H9 (cell line): ENCODE results near the gene FEZF2. TPM values are rescaled to one million over a fixed set of nuclear protein-coding genes. Genes with fewer than 3 reads are reported as not detected.

Source experiments
- DNase-seq: peaks from one replicate; pipeline ENCODE4 v3.0.0-alpha.2; 2017
- H2AFZ ChIP-seq: one replicate; pipeline ENCODE4 v1.6.1; 2013; ENCODE audit warnings: mild to moderate bottlenecking, low read length, control low read depth, moderate library complexity
- H2AK5ac ChIP-seq: 2 replicates; pipeline ENCODE4 v1.6.1; 2013; ENCODE audit warnings: low read length, control low read depth, mixed read lengths; ENCODE audit not compliant: insufficient read length
- H2BK120ac ChIP-seq: one replicate; pipeline ENCODE4 v1.6.1; 2013; ENCODE audit warnings: low read depth, mild to moderate bottlenecking, low read length, control low read depth, inconsistent platforms; ENCODE audit not compliant: poor library complexity, severe bottlenecking
- H2BK12ac ChIP-seq: 2 replicates; pipeline ENCODE4 v1.6.1; 2013; ENCODE audit warnings: low read length, control low read depth, mixed read lengths, low read depth; ENCODE audit not compliant: insufficient read length
- H2BK15ac ChIP-seq: 2 replicates; pipeline ENCODE4 v1.6.1; 2013; ENCODE audit warnings: low read depth, low read length, control low read depth
- H2BK20ac ChIP-seq: one replicate; pipeline ENCODE4 v1.6.1; 2013; ENCODE audit warnings: low read depth, mild to moderate bottlenecking, low read length, control low read depth, inconsistent platforms; ENCODE audit not compliant: poor library complexity, severe bottlenecking
- H2BK5ac ChIP-seq: 2 replicates; pipeline ENCODE4 v1.6.1; 2013; ENCODE audit warnings: low read length, control low read depth, mixed read lengths; ENCODE audit not compliant: insufficient read length
- H3K14ac ChIP-seq: 2 replicates; pipeline ENCODE4 v1.6.1; 2013; ENCODE audit warnings: low read length, control low read depth; ENCODE audit not compliant: insufficient read depth
- H3K18ac ChIP-seq: 2 replicates; pipeline ENCODE4 v1.6.1; 2013; ENCODE audit warnings: low read depth, mild to moderate bottlenecking, mixed read lengths, low read length, control low read depth; ENCODE audit not compliant: insufficient read length
- H3K23ac ChIP-seq: 2 replicates; pipeline ENCODE4 v1.6.1; 2013; ENCODE audit warnings: low read length, control low read depth, mixed read lengths, low read depth; ENCODE audit not compliant: insufficient read length
- H3K23me2 ChIP-seq: 2 replicates; pipeline ENCODE4 v1.6.1; 2013; ENCODE audit warnings: low read depth, mild to moderate bottlenecking, mixed read lengths, low read length, control low read depth; ENCODE audit not compliant: insufficient read length, poor library complexity, severe bottlenecking
- H3K27ac ChIP-seq: 2 replicates; pipeline ENCODE4 v1.5.1; 2013; ENCODE audit warnings: low read length, control low read depth, mixed read lengths, low read depth; ENCODE audit not compliant: insufficient read length
- H3K27me3 ChIP-seq: 2 replicates; pipeline ENCODE4 v1.6.1; 2013; ENCODE audit warnings: low read length, control low read depth, inconsistent platforms; ENCODE audit not compliant: insufficient read depth
- H3K4ac ChIP-seq: 2 replicates; pipeline ENCODE4 v1.6.1; 2013; ENCODE audit warnings: low read depth, mild to moderate bottlenecking, control low read depth, inconsistent platforms, low read length, moderate library complexity
- H3K4me1 ChIP-seq: 2 replicates; pipeline ENCODE4 v1.6.1; 2013; ENCODE audit warnings: low read length, control low read depth, inconsistent platforms; ENCODE audit not compliant: insufficient read depth
- H3K4me2 ChIP-seq: 2 replicates; pipeline ENCODE4 v1.6.1; 2013; ENCODE audit warnings: low read length, control low read depth, mixed read lengths; ENCODE audit not compliant: insufficient read length, insufficient read depth
- H3K56ac ChIP-seq: 2 replicates; pipeline ENCODE4 v1.6.1; 2013; ENCODE audit warnings: low read depth, mild to moderate bottlenecking, mixed read lengths, low read length, control low read depth; ENCODE audit not compliant: insufficient read length
- H3K79me1 ChIP-seq: 2 replicates; pipeline ENCODE4 v1.6.1; 2013; ENCODE audit warnings: low read depth, mild to moderate bottlenecking, moderate library complexity, low read length, control low read depth, inconsistent platforms; ENCODE audit not compliant: insufficient read depth, poor library complexity, severe bottlenecking
- H3K79me2 ChIP-seq: 2 replicates; pipeline ENCODE4 v1.6.1; 2013; ENCODE audit warnings: low read length, control low read depth, inconsistent platforms; ENCODE audit not compliant: insufficient read depth
- H3K9ac ChIP-seq: 2 replicates; pipeline ENCODE4 v1.6.1; 2013; ENCODE audit warnings: low read length, control low read depth, mixed read lengths; ENCODE audit not compliant: insufficient read length; ENCODE audit errors: extremely low read depth
- H3K9me3 ChIP-seq: one replicate; pipeline ENCODE4 v1.6.1; 2013; ENCODE audit warnings: low read depth, low read length, inconsistent platforms; ENCODE audit not compliant: control insufficient read depth
- H3T11ph ChIP-seq: one replicate; pipeline ENCODE4 v1.6.1; 2013; ENCODE audit warnings: mild to moderate bottlenecking, low read length, control low read depth, inconsistent platforms
- H4K20me1 ChIP-seq: one replicate; pipeline ENCODE4 v1.6.1; 2013; ENCODE audit not compliant: control insufficient read depth, insufficient read length, insufficient read depth
- H4K5ac ChIP-seq: 2 replicates; pipeline ENCODE4 v1.6.1; 2013; ENCODE audit warnings: low read depth, mild to moderate bottlenecking, mixed read lengths, low read length, control low read depth; ENCODE audit not compliant: insufficient read length
- H4K8ac ChIP-seq: replicated peaks from 2 replicates; pipeline ENCODE4 v1.6.1; 2013; ENCODE audit warnings: low read length, control low read depth, mixed read lengths, low read depth; ENCODE audit not compliant: insufficient read length
- H4K91ac ChIP-seq: 2 replicates; pipeline ENCODE4 v1.6.1; 2013; ENCODE audit warnings: low read depth, mild to moderate bottlenecking, moderate library complexity, mixed read lengths, low read length, control low read depth; ENCODE audit not compliant: insufficient read length
- H3K27ac Mint-ChIP-seq, 3 experiments: 2 replicates in 2 of 3; 3 replicates in 1 of 3; pipeline ENCODE4 v1.8.0; 2020 to 2021; ENCODE audit warnings: mixed read lengths in 3 of 3, mild to moderate bottlenecking in 1 of 3, moderate library complexity in 1 of 3
- H3K27me3 Mint-ChIP-seq: 2 replicates; pipeline ENCODE4 v1.8.0; 2021; ENCODE audit warnings: low read depth, mild to moderate bottlenecking, moderate library complexity, mixed read lengths
- H3K36me3 Mint-ChIP-seq, 3 experiments: 2 replicates in 2 of 3; 3 replicates in 1 of 3; pipeline ENCODE4 v1.8.0; 2020 to 2021; ENCODE audit warnings: low read depth in 3 of 3, mixed read lengths in 3 of 3; ENCODE audit not compliant: insufficient read depth in 1 of 3
- H3K4me1 Mint-ChIP-seq, 2 experiments: 2 replicates each; pipeline ENCODE4 v1.8.0; 2020; ENCODE audit warnings: mixed read lengths in 2 of 2
- H3K4me3 Mint-ChIP-seq, 2 experiments: 2 replicates in 1 of 2; 3 replicates in 1 of 2; pipeline ENCODE4 v1.8.0; 2020 to 2021; ENCODE audit warnings: mild to moderate bottlenecking in 2 of 2, mixed read lengths in 2 of 2, moderate library complexity in 1 of 2
- H3K9me3 Mint-ChIP-seq, 2 experiments: 2 replicates in 1 of 2; 3 replicates in 1 of 2; pipeline ENCODE4 v1.8.0; 2020; ENCODE audit warnings: mild to moderate bottlenecking in 2 of 2, mixed read lengths in 2 of 2, moderate library complexity in 1 of 2
- CTCF ChIP-seq: fragments of 200-600 bp; sonication (generic); conservative IDR thresholded peaks from 3 replicates; pipeline ENCODE4 v1.8.0; 2021; ENCODE audit warnings: antibody characterized with exemption, mild to moderate bottlenecking
- WGBS: extraction: QIAGEN DNeasy Blood & Tissue Kit; methylation state at CpG from one replicate; pipeline ENCODE4 v1.1.7; 2013; ENCODE audit warnings: missing lambda C conversion rate, low lambda C conversion rate, mixed read lengths; ENCODE audit not compliant: insufficient read length; ENCODE audit errors: extremely low coverage; 5-methylcytosine and 5-hydroxymethylcytosine counted together
- total RNA-seq: library from RNA; stranded (reverse); gene quantifications from 2 replicates; pipeline ENCODE4 v1.2.1, GENCODE V29; 2021

FEZF2 gene
- total RNA-seq, 1 experiment from 2014 or later, result 0.11 TPM

GRCh38 chr3:62363275-62363674, 10.1 kb downstream of the FEZF2 start:
- Histone ChIP-seq H3K23me2 (peaks cover 4% of the 10 kb centered on the region), H2BK20ac (no peak overlapping the region), H2AK5ac (no peak overlapping the region), H3K79me2 (no peaks in the 10 kb centered on the region), H2AFZ (no peak overlapping the region), H3K9ac (no peak overlapping the region), H3K9me3 (no peaks in the 10 kb centered on the region), H3K4me1 (no peaks in the 10 kb centered on the region; the same call in 1 of the 2 replicates), H3K79me1 (no peaks in the 10 kb centered on the region), H4K8ac (no peak overlapping the region), H3K56ac (no peak overlapping the region), H2BK15ac (no peak overlapping the region), H2BK120ac (no peak overlapping the region), H3K4me2 (no peak overlapping the region), H3K27me3 (peaks cover 43% of the 10 kb centered on the region), H3K14ac (no peak overlapping the region), H2BK5ac (no peak overlapping the region), H3T11ph (no peak overlapping the region), H3K23ac (no peak overlapping the region), H4K91ac (no peak overlapping the region), H3K4ac (no peak overlapping the region), H4K20me1 (no peaks in the 10 kb centered on the region), H4K5ac (no peak overlapping the region), H3K27ac (no peak overlapping the region), H3K18ac (no peak overlapping the region), H2BK12ac (no peak overlapping the region)
- Mint-ChIP-seq H3K36me3 (no peaks in the 10 kb centered on the region), H3K27ac (no peak overlapping the region), H3K4me3 (no peak overlapping the region), H3K9me3 (no peaks in the 10 kb centered on the region; a peak in 1 of 5 replicates), H3K27me3 (peaks cover 60% of the 10 kb centered on the region), H3K4me1 (peaks cover 36 to 40% of the 10 kb centered on the region in 2 experiments)
- WGBS, result no CpG with 5 or more reads among the region's 6 CpGs
- no peak for TF ChIP-seq CTCF
- no peak for DNase-seq
